Heart left ventricle (tissue), 13 donors: ENCODE measurements around the gene NEK10.

Source experiments
- POLR2A ChIP-seq, 2 donors: fragments of 450-650 bp; IDR thresholded peaks; one replicate each; pipeline ENCODE4 v1.6.1; 2017; ENCODE audit warnings: antibody characterized with exemption in 2 of 2, mild to moderate bottlenecking in 2 of 2, moderate library complexity in 2 of 2
- TF ChIP-seq, protein P1 (sequence below), 12 donors: fragments of 200-600 bp; sonication (generic) in 4 of 12; IDR thresholded peaks; one replicate each; pipeline versions ENCODE4 v1.5.0 to v1.8.0; 2018 to 2022; ENCODE audit warnings: antibody characterized with exemption in 12 of 12, mild to moderate bottlenecking in 5 of 12
- donor health status: ischemic (EF 13 %, LVEDD 7.1; RV severe dilation, severe dysfunction).
- donor health status: DM: no; HTN: yes; CAD: no.
- donor health status: DM: no; HTN: no; CAD: no.
- donor health status: ischemic (EF 25% LVEDD 6.9; RV normal size, moderate dysfunction).
- donor health status: ischemic (EF 25% LVEDD 5.7; RV mildly dilated, moderate dysfunction).
- donor health status: ischemic (EF 35%, LVEDD 5.7; RV mildly dilated, moderate dysfunction).
- donor health status: nonischemic (EF 11% LVEDD 7.7; RV severe dilation, severe dysfunction).
- donor health status: DM: yes; HTN: yes; CAD: no.
- donor health status: PGD.
- donor health status: ischemic (EF 29% LVEDD 5.4; RV normal size, mild dysfunction).
- donor health status: nonischemic (EF 23%, LVEDD 6.1; RV moderate dilation, normal function).

DNA sequence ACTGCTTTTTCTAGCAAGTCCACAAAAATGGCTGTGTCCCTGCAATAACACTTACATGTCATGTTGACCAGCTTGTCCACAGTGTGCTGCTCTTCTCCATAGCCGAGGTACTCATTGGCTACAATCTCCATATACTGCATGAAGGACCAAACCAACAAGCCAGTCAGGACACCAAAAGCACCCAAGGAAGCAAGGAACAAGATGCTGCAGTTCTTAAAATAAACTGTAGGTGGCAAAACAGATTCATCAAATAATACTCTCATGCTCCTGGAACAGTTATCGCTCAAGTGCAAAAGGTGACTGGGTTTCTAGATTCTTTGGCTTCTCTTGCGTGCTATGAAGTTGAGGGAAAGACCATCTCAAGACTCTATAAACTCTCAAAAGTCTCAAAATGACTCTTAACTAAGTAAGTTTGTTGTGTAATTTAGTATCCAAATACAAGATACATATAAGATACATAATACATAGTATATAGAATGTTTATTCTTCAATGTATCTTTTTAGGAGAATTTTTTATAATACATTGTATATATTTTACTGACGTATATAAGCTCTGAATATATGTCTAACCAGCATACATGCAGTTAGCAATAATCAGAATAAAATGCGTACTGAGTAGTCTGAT lies 57.0 kb downstream of the NEK10 start:
- no peak for TF ChIP-seq POLR2A (IDR thresholded peaks at IDR 0.05)
- TF ChIP-seq, protein P1, sequence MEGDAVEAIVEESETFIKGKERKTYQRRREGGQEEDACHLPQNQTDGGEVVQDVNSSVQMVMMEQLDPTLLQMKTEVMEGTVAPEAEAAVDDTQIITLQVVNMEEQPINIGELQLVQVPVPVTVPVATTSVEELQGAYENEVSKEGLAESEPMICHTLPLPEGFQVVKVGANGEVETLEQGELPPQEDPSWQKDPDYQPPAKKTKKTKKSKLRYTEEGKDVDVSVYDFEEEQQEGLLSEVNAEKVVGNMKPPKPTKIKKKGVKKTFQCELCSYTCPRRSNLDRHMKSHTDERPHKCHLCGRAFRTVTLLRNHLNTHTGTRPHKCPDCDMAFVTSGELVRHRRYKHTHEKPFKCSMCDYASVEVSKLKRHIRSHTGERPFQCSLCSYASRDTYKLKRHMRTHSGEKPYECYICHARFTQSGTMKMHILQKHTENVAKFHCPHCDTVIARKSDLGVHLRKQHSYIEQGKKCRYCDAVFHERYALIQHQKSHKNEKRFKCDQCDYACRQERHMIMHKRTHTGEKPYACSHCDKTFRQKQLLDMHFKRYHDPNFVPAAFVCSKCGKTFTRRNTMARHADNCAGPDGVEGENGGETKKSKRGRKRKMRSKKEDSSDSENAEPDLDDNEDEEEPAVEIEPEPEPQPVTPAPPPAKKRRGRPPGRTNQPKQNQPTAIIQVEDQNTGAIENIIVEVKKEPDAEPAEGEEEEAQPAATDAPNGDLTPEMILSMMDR (IDR thresholded peaks at IDR 0.05) = peak; percentile 72 to 86 (median 80)
